NOMO-1 (cell line): ENCODE data around the gene EFCAB14.
A peak's percentile ranks its signal among the peaks of the same experiment; 100 is the strongest.
"Not testable (repeated sequence)": the region's sequence is repeated elsewhere in the genome, so short reads cannot be mapped to it uniquely, and the experiment has no call there.

ENCODE experiments used
- DNase-seq, 2 experiments: peaks; one replicate each; lab custom pipeline; 2025; ENCODE audit not compliant: unreplicated experiment in 2 of 2; lab: John Stamatoyannopoulos, UW

EFCAB14 gene

DNA sequence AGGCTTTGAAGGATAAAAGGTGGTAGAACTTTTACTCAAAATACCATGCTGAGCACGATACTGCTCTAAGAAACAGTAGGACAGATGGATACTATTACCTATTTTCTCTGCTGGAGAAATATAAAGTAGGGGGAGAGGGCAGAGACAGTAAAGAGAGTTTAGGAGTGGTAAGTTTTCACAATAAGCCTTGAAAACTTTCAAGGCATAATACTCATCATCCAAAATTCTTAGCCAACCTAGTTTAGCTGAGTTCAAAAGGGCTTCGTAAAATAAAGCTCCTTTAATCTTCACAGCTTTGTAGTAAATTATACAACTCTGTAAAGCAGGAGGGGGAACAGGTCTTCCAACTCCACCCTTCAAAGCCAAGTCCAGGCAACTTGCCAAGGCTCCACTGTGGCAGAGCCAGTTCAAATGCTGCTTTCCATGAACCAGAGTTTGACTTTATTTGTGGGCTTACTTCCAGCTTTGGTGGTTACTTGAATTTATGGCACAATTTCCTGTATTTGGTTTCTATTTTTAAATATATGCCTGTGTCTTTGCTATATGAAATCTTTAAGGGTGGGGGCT is 31.7 kb downstream of the EFCAB14 start:
- peak; percentile 8 to 35 for DNase-seq

DNA sequence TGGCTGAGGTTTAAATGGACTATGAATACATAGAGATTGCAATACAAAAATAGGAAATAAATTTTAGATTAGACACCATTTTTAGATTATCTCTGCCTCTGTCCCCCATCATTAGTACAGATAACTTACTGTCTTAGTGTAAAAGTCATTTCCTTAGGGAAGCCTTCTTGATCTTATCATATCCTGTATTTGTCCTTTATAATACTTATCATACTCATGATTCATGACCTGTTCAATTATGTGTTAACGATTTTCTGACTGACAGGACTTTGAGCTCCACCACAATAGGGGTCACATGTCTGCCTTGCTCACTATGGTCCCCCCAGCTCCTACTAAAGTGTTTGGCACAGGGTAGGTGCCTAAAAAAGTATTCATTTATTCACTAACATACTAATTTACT is 32.7 kb downstream of the EFCAB14 start:
- no peak for DNase-seq

DNA sequence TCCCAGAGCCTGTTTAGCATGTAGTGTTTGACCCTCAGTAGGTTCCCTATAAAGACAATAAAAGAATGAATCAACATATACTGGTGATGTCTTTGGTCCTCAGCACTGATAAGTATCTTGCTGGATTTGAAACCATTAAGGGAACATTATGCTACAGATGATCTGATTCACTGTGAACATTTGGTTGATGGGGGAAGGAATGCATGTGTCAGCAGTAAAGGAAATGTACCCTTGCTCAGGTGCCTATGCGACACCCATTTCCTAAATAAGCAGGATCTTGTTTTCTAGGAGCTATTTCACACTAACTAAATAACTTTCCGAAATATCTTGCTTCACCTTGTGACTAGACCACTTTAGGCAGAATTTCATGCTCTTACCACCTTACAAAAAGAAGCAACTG is 34.2 kb downstream of the EFCAB14 start:
- DNase-seq = no peak

DNA sequence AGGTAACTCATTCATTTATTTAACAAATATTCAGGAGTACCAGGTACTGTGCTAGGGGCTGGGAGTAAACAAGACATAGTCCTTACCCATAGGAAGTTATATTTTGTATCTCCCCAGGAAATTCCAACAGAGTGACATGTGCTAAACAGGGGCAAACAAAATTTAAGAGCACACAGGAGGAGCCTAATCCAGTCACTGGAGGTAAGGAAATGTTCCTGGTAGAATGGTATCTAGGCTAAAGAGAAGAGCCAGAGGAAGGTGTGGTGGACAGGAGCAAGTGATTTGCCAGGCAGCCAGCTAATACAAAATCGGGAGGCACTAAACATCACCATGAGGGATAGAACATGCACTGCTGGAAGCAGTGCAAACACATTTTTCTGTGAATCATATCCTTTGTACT is 36.9 kb downstream of the EFCAB14 start:
- no peak for DNase-seq

DNA sequence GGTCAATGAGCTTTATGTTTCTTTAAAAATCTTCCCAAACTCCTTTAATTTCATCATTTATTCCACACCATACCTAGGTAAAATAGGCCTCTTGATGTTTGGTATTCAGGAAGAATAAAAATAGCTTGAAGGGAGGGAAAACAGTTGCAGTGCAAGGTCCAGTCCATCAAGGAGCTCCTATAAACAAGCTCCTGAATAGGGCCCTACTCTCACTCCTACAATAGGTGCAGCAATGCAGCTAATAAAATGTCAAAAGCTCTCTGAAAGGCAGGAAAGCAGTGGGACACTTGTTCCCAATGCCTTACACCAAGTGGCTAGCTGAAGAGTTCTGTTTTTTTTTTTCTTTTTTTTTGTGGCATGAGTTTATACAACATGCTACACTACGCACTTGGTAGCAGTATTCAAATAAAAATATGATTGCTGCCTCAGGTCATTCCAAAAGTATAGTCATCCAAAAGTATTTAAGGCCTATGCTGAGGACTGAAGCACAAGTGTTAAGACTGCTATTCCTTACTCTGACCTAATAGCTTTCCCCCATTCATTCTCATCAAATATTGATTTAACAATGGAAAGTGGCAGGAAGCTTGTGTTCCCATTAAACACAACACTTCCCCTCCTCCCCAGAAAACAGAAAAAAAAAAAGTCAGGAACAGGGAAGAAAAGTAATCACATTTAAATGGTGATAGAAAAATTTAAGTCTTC is 37.4 kb downstream of the EFCAB14 start:
- DNase-seq = no peak

DNA sequence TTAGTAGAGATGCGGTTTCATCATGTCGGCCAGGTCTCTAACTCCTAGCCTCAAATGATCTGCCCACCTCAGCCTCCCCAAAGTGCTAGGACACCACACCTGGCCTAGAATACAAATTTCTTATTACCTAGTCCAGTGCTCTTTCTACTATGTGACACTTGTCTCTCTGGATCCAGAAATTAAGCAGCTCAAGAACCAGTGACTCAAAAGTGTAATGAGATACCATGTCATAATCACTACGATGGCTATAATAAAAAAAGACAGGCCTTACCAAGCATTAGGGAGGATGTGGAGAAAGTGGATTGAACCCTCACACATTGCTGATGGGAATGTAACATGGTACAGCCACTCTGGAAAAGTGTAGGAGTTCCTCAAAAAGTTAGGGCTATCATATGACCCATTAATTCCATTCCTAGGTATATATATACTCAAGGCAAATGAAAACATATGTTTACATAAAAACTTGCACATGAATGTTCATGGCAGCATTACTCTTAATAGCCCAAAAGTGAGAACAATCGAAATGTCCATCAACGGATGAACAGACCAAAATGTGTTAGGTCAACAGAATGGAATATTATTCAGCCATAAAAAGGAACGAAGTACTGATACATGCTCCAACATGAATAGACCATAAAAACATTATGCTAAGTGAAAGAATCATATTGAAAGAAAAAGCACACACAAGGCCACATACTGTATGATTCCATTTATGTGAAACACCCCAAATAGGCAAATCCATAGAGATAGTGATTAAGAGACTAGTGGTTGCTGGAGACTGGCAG is 38.9 kb downstream of the EFCAB14 start:
- DNase-seq = no peak

DNA sequence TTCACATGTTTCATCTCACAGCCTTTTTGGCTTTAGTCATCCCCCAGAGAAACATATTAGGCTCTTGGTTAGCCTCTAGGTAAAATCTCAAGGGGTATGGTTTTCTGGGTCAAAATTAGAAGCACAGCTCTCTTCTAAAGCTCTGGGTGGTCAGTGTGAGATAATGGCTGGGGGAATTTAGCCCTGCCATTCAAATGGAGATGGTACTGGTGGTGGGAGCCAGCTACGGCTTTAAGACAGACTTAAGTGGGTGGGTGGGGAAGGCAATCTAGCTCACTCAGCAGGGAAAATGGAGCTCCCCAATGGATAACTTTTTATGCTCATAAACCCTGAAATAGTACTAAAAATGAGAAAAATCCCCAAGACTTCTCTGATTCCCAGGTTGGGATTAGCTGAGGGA is 41.6 kb downstream of the EFCAB14 start:
- no peak for DNase-seq

DNA sequence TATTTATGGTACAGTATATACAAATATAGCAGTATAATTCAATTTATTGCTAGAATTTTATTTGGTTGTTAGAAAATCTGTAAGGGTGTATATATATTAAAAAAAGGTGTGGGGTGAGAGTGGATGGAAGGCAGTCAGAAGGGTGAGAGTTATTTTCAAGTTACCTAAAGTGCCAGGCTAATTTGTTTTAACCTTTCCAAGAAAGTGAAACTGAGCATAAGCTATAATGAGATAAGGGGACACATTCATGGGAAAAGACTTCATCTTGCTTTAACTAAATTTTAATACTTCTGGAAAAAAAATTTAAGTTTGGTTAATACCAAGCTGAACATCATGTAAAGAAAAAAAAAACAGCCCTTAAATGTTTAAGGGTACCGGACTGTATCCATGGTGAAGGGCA is 42.4 kb downstream of the EFCAB14 start:
- no peak for DNase-seq

DNA sequence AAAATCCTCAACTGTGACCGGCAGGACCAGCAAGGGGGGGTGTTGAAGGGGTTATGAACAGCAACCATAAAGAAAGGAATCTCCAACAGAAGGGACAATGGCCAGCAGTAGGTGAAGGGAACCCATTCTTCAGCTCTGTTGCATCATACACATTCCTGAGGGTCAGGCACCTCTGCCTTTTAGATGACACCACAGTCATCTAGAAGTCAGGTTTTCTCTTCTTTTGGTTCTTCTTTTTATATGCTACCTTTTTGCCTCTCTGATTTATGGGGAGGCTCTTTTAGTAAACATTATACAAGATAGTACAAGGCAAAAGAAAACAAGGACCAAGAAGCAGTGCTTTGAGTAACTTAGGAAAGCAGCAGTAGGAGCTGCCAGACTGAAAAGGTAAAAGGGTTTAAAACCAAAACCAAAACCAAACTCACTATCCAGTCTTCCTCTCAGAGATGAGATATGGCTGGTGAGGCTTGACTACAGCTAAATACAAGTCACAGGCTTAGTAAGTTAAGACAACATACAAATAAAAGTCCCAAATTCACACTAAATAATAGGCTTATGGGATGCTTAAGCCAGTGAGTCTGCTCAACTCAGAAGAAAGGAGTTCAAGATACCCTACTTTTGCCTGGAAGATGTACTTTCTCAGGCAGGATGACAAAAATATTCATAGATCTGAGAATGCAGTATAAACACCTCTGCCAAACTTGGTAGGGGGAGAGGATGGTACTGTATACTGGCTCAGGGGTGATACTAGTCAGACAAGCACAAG is 43.2 kb downstream of the EFCAB14 start:
- DNase-seq = no peak

DNA sequence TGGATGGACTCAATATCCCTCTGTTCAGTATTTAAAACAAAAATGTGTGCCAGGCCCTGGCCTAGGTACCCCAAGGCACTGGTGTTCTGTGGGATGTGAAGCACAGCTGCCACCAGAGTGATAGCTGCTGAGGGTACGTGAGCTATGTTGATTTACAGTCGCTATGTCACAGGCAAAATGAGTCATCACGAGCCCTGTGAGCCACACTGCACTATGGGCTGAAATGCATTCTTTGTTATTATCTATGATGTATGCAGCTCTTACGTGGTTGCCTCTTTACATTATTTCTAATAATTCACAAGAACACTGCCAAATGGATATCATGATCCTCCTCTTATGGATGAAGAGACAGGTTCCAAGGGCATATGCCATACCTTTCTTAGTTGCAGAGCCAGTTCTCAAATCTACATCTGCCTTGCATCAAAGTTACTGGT is 45.1 kb downstream of the EFCAB14 start:
- DNase-seq = no peak

DNA sequence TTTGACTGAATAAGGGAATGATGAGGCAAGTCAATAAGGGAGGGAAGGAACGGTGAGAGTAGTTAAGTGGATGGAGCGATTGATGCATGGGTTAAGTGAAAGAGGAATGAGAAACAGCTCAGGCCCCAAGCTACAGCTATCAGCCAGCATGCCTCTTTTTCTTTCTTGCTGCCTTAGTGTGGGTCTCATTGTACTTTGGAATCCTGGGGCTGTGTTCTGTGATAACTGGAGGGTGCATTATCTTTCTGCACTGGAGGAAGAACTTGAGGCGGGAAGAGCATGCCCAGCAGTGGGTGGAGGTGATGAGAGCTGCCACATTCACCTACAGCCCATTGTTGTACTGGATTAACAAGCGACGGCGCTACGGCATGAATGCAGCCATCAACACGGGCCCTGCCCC is 46.2 kb downstream of the EFCAB14 start:
- no peak for DNase-seq

DNA sequence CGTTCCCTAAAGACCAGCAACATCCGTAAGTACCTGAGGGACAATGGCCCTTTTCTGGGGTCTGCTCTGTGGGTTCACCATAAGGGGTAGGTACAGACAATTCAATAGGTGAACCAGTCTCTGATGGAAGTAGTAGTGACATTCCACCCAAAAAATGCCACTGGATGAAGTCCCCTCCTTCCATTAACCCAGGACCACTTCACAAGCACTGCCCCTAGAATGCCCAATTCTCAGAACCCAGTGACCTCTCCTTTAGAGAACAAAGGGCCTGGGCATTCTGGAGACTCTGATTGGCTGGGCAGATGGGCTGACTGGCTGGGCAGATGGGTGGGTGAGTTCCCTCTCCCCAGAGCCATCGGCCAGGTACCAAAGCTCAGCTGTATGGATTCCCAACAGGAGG is 47.4 kb downstream of the EFCAB14 start, which contains the start of gene TEX38:
TEX38 (plus strand) TSS at position 301 of the 400 bp plus-strand sequence; CDS start at position 382, 81 bp downstream.
- DNase-seq = no peak

DNA sequence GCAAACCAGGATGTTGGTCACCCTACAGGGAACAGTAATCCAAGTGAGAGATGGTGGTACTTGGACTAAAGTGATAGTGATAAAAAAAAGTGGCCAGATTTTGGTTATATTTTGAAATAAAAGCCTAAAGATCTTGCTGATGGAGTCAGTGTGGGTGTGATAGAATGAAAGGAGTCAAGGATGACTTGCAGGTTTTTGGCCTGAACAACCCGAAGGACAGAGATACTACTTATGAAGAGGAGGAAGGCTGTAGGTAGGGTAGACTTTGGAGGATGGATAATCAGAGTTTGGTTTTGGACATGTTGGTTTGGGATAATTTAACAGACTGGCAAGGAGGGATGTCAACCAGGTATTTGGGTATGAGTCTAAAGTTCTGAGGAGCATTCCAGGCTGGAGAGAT is 48.8 kb downstream of the EFCAB14 start:
- DNase-seq = no peak

DNA sequence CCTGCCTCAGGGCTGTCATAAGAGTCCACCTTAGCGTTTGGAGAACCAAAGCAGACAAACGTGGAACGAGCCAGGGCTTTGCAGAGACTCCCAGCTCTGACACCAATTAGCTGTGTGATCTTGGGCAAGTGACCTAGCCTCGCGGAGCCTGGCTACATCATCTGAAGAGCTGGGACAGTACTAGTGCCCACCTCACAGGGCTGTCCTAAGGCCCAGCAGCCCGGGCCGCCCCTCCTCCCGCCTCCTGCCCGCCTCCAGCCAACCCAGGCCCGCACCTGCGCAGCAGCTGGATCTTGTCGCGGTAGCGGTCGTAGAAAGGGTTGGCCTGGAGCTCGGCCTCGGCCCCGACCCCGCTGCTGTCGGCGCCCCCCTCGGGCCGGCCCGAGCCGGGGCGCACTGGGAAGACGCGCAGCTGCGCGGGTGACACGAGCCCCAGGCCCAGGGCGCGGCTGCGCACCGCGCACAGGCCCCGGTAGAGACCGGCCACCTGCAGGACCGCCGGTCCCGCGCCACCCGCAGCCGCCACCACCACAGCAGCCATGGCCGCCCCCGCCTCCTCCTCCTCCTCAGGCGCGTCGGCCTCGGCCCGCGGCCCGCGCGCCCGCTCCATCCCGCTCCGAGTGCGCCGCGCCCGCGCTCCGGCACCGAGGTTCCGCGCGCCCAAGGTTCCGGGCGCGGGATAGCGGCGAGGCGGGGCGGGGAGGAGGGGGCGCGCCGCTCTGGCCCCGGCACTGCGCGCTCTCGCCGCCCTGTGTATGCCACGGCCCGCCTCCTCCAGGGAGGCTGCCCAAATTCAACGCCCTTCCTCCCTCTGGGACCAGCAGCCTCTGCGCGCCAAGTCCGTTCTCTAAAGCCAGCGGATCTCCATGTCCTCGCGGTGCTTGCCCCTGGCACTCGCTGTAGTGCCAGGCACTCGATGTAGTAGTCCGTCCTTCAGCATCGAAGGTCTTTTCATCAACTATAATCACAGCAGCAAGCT is 50.8 kb downstream of the EFCAB14 start, which contains the start of gene ATPAF1:
ATPAF1 (minus strand) TSS at position 583 of the 979 bp plus-strand sequence; CDS start at position 541, 42 bp downstream.
- peak; percentile 64 to 70 for DNase-seq

DNA sequence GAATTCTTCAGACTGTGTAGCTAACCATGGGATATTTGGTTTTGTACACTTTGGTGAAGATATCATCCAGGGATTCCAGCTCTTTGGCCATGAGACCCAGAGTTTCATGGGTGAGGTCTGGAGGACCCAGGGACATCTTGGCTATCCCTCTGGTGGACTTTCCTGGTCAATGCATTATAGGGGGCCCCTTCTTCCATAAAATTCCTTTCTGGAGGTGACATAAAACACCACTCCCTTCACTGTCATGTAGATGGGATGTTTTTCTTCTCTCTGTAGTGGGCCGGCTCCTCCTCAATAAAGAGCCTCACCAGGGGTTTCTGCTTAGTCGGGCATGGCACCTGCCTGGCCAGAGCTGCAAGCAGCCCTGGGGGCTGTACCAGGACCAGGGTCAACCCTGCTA is 52.9 kb downstream of the EFCAB14 start:
- no peak for DNase-seq

DNA sequence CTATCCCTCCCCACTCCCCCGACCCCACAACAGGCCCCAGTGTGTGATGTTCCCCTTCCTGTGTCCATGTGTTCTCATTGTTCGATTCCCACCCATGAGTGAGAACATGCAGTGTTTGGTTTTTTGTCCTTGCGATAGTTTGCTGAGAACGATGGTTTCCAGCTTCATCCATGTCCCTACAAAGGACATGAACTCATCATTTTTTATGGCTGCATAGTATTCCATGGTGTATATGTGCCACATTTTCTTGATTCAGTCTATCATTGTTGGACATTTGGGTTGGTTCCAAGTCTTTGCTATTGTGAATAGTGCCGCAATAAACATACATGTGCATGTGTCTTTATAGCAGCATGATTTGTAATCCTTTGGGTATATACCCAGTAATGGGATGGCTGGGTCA is 56.0 kb downstream of the EFCAB14 start:
- DNase-seq = not testable (repeated sequence)

DNA sequence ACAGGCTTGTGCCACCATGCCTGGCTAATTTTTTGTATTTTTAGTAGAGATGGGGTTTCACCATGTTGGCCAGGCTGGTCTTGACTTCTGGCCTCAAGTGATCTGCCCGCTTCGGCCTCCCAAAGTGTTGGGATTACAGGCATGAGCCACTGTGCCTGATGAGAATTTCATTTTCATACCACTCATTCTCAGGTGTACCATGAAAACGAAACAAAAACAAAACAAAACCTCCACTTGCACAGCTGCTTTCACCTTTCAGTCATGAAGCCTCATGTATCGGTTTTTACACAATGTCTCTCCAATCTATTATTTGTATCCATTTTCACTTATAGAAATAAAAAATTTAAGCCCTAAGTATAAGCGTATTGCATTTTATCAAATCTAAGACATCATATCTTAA is 58.8 kb downstream of the EFCAB14 start:
- DNase-seq = not testable (repeated sequence)

DNA sequence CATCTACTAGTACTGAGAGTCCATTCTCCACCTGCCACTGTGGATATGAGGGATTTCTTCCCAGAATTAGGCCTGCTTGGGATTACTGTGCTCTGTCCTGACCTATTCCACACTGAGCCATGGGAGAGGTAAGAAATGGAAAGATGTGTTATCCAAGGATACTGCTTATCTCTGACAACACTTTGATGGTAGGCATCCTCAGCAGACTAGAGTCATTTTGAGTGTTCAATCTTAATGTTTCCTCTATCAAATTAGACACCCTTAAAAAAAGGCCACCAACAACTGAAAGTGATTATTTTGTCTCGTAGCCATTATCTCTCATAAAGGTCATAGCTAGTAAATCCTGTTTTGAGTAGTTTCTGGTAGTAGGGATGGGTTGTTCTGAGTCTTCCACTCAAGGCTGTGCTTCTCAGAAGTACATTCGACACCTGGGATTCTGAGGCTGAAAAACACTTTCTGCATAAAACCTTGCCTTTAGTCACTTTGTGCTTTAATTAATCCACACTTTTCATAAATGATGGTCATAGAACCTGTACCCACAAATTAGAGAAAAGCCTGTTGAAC is 59.5 kb downstream of the EFCAB14 start:
- no peak for DNase-seq

DNA sequence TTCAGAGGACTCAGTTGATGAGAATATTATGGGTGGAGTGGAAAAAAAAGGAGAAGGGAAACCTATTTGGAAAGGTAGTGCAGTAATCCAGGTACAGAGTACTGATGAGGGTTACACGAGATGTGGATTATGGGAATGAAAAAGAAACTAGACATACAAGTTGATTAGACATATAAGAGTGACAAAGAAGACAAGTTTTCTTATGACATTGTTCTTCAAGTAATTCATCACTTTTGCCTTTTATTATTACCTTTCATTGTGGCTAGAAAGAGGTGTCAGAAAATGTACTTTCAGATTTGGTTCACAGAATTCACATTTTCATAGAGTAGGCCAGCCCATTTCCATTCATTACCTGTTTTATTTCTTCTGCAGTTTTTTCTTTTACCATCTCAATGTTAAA is 61.1 kb downstream of the EFCAB14 start:
- no peak for DNase-seq
